Esophagus muscularis mucosa (tissue), 3 donors: ENCODE results near the gene KCNQ2.

Experiments used
- CTCF ChIP-seq, 3 experiments: fragments of 200-600 bp in 2 of 3; fragments of 450-650 bp in 1 of 3; sonication (generic) in 2 of 3; IDR thresholded peaks; one replicate each; pipeline ENCODE4 v1.5.1; 2017 to 2019; ENCODE audit warnings: antibody characterized with exemption in 3 of 3, mild to moderate bottlenecking in 2 of 3, moderate library complexity in 1 of 3
- POLR2A ChIP-seq: fragments of 450-650 bp; IDR thresholded peaks from one replicate; pipeline ENCODE4 v1.6.1; 2017; ENCODE audit warnings: antibody characterized with exemption, moderate library complexity, mild to moderate bottlenecking, low read depth

- no peak for TF ChIP-seq POLR2A
- TF ChIP-seq CTCF (IDR thresholded peaks at IDR 0.05): no peak
Observed at GRCh38 chr20:63467294-63468083, 5.0 kb downstream of the KCNQ2 start.
